GM23338 (cell line): Measurements from ENCODE around the gene EMILIN3. TPM values are rescaled to one million over a fixed set of nuclear protein-coding genes. Genes with fewer than 3 reads are reported as not detected.

ENCODE experiments used
- ATAC-seq: fragments of 200-7000 bp; cut with Tn5 transposase; 3 replicates; pipeline ENCODE4 v1.9.1; 2020
- DNase-seq: peaks from one replicate; pipeline ENCODE4 v3.0.0-alpha.2; 2015; ENCODE audit warnings: low spot score
- H2AFZ ChIP-seq: fragments of 200-600 bp; sonication (generic); 2 replicates; pipeline ENCODE4 v1.8.0; 2016; ENCODE audit warnings: antibody characterized with exemption, mild to moderate bottlenecking, moderate library complexity
- H3F3A ChIP-seq: fragments of 200-600 bp; sonication (generic); replicated peaks from 2 replicates; pipeline ENCODE4 v1.8.0; 2017; ENCODE audit warnings: antibody characterized with exemption, mixed run types, low read depth
- H3K27ac ChIP-seq: fragments of 200-600 bp; sonication (generic); 2 replicates; pipeline ENCODE4 v1.6.1; 2016; ENCODE audit warnings: low read depth
- H3K27me3 ChIP-seq: fragments of 200-600 bp; sonication (generic); 2 replicates; pipeline ENCODE4 v1.8.0; 2016; ENCODE audit warnings: mild to moderate bottlenecking, mixed run types, moderate library complexity; ENCODE audit not compliant: insufficient read depth
- H3K36me3 ChIP-seq: fragments of 200-600 bp; sonication (generic); 2 replicates; pipeline ENCODE4 v1.8.0; 2016; ENCODE audit warnings: mild to moderate bottlenecking; ENCODE audit not compliant: insufficient read depth
- H3K4me1 ChIP-seq: fragments of 200-600 bp; sonication (generic); 2 replicates; pipeline ENCODE4 v1.8.0; 2016; ENCODE audit warnings: mild to moderate bottlenecking, moderate library complexity; ENCODE audit not compliant: insufficient read depth
- H3K4me2 ChIP-seq: fragments of 200-600 bp; sonication (generic); 2 replicates; pipeline ENCODE4 v1.7.1; 2017; ENCODE audit warnings: mixed run types
- H3K4me3 ChIP-seq: fragments of 200-600 bp; sonication (generic); 2 replicates; pipeline ENCODE4 v1.6.1; 2016; ENCODE audit warnings: mixed run types
- H3K79me2 ChIP-seq: fragments of 200-600 bp; sonication (generic); replicated peaks from 2 replicates; pipeline ENCODE4 v1.8.0; 2017; ENCODE audit warnings: mild to moderate bottlenecking; ENCODE audit not compliant: insufficient read depth
- H3K9me2 ChIP-seq: fragments of 200-600 bp; sonication (generic); 2 replicates; pipeline ENCODE4 v1.8.0; 2017; ENCODE audit not compliant: insufficient read depth
- H4K20me1 ChIP-seq: fragments of 200-600 bp; sonication (generic); replicated peaks from 2 replicates; pipeline ENCODE4 v1.8.0; 2017; ENCODE audit warnings: mild to moderate bottlenecking; ENCODE audit not compliant: insufficient read depth
- H3K27ac Mint-ChIP-seq: 2 replicates; pipeline ENCODE4 v1.8.0; 2020; ENCODE audit warnings: inconsistent platforms, mild to moderate bottlenecking, moderate library complexity, mixed read lengths
- H3K27me3 Mint-ChIP-seq: 3 replicates; pipeline ENCODE4 v1.8.0; 2022; ENCODE audit warnings: low read depth, mild to moderate bottlenecking, moderate library complexity, mixed read lengths, inconsistent platforms; ENCODE audit not compliant: insufficient read depth, poor library complexity
- H3K36me3 Mint-ChIP-seq: 3 replicates; pipeline ENCODE4 v1.8.0; 2021; ENCODE audit warnings: low read depth, mild to moderate bottlenecking, inconsistent platforms, moderate library complexity, mixed read lengths
- H3K4me1 Mint-ChIP-seq: 3 replicates; pipeline ENCODE4 v1.8.0; 2020; ENCODE audit warnings: mild to moderate bottlenecking, inconsistent platforms, mixed read lengths
- H3K4me3 Mint-ChIP-seq: 3 replicates; pipeline ENCODE4 v1.8.0; 2021; ENCODE audit warnings: moderate library complexity, mild to moderate bottlenecking, inconsistent platforms, mixed read lengths
- H3K9me3 Mint-ChIP-seq: 3 replicates; pipeline ENCODE4 v1.8.0; 2020; ENCODE audit warnings: moderate library complexity, mild to moderate bottlenecking, inconsistent platforms, mixed read lengths
- CREB1 ChIP-seq: fragments of 250-450 bp; sonication (Bioruptor Pico); IDR thresholded peaks from 2 replicates; pipeline ENCODE4 v1.5.0; 2020; ENCODE audit warnings: low read depth, mild to moderate bottlenecking, moderate library complexity
- EZH2 ChIP-seq: fragments of 200-600 bp; sonication (generic); IDR thresholded peaks from one replicate; pipeline ENCODE4 v1.8.0; 2017; ENCODE audit warnings: antibody characterized with exemption, mild to moderate bottlenecking, low read depth; ENCODE audit not compliant: unreplicated experiment
- EZH2phosphoT487 ChIP-seq: fragments of 200-600 bp; sonication (generic); IDR thresholded peaks from one replicate; pipeline ENCODE4 v1.8.1; 2018; ENCODE audit warnings: antibody characterized with exemption; ENCODE audit not compliant: unreplicated experiment
- JUNB ChIP-seq: IDR thresholded peaks from one replicate; pipeline ENCODE4 v1.6.1; 2016; ENCODE audit warnings: antibody characterized with exemption; ENCODE audit not compliant: unreplicated experiment
- NANOG ChIP-seq: IDR thresholded peaks from 2 replicates; pipeline ENCODE4 v1.6.1; 2016; ENCODE audit warnings: antibody characterized with exemption, borderline replicate concordance
- POLR2AphosphoS5 ChIP-seq: IDR thresholded peaks from 2 replicates; pipeline ENCODE4 v1.6.1; 2016; ENCODE audit warnings: antibody characterized with exemption, low read depth
- STAT1 ChIP-seq: IDR thresholded peaks from one replicate; pipeline ENCODE4 v1.6.1; 2016; ENCODE audit warnings: antibody characterized with exemption; ENCODE audit not compliant: unreplicated experiment
- ZNF114 ChIP-seq: fragments of 250-450 bp; sonication (Bioruptor Pico); IDR thresholded peaks from 2 replicates; pipeline ENCODE4 v1.5.0; 2020; ENCODE audit warnings: mild to moderate bottlenecking, moderate library complexity
- ZNF331 ChIP-seq: fragments of 250-450 bp; sonication (Bioruptor Pico); IDR thresholded peaks from 2 replicates; pipeline ENCODE4 v1.5.0; 2020; ENCODE audit warnings: low read depth, mild to moderate bottlenecking, moderate library complexity
- polyA plus RNA-seq: library from polyadenylated mRNA; unstranded; fragments of >200 nt; fragmentation: Nextera tagmentation; extraction: Ambion mirVana; gene quantifications from 2 replicates; pipeline ENCODE4 v1.2.1, GENCODE V29; 2016
- total RNA-seq: library from RNA; depleted of rRNA; stranded (reverse); fragments of >200 nt; shearing (Covaris generic); gene quantifications from 2 replicates; pipeline ENCODE4 v1.2.3, GENCODE V29; 2014
- TF ChIP-seq, protein P1 (sequence below): fragments of 250-450 bp; sonication (Bioruptor Pico); IDR thresholded peaks from 2 replicates; pipeline ENCODE4 v1.5.0; 2020; ENCODE audit warnings: mild to moderate bottlenecking, moderate library complexity
- TF ChIP-seq, protein P2 (sequence below), 2 experiments: fragments of 200-600 bp in 1 of 2; sonication (generic) in 1 of 2; conservative IDR thresholded peaks; 2 replicates each; pipeline versions ENCODE4 v1.5.1 to v1.6.1; 2016 to 2017; ENCODE audit warnings: antibody characterized with exemption in 2 of 2, low read depth in 2 of 2, mild to moderate bottlenecking in 2 of 2, moderate library complexity in 1 of 2
- TF ChIP-seq, protein P3 (sequence below): IDR thresholded peaks from one replicate; pipeline ENCODE4 v1.6.1; 2018; ENCODE audit warnings: antibody characterized with exemption; ENCODE audit not compliant: unreplicated experiment
- TF ChIP-seq, protein P4 (sequence below): IDR thresholded peaks from 2 replicates; pipeline ENCODE4 v1.6.1; 2016; ENCODE audit warnings: antibody characterized with exemption

The EMILIN3 gene
- total and polyA plus RNA-seq, 2 experiments from 2014 or later, result 0.53 to 6.6 TPM

DNA sequence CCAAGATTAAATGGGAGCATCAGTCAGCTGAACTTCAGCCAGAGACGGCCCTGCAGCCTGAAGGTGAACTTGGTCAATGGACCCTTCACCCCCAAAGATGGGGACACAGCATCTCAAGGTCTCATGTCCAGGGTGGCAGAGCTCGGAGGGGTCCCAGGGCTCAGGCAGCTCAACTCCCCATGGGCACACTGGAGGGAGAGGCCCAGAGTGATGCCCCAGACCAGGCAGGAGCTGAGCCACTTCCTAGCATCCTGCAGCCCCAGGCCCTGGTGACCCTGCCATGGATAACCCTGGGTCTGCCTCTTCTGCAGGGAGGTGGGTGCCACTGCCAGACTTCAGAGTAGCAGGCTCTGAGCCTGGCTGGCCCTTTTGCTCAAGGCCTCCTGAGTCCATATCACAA is 27.5 kb upstream of the EMILIN3 start:
- H3K4me3 ChIP-seq, result no peak overlapping the region
- ATAC-seq (no peak), DNase-seq (no peak)
- no peak overlapping the region for H3K27ac Mint-ChIP-seq
- H3K27ac ChIP-seq, result no peak overlapping the region
- no peak overlapping the region for H2AFZ ChIP-seq
- H3K79me2 ChIP-seq, result no peaks in the 10 kb centered on the region
- H3K4me1 Mint-ChIP-seq, result peaks cover 13% of the 10 kb centered on the region; the same call in 2 of the 3 replicates
- no peak overlapping the region for H3K4me3 Mint-ChIP-seq
- H3K36me3 Mint-ChIP-seq, result no peaks in the 10 kb centered on the region
- H3K4me1 ChIP-seq, result peaks cover 11% of the 10 kb centered on the region
- peaks cover 6% of the 10 kb centered on the region for H3K27me3 Mint-ChIP-seq
- no peaks in the 10 kb centered on the region for H3K9me2 ChIP-seq
- H3F3A ChIP-seq, result no peaks in the 10 kb centered on the region
- H3K4me2 ChIP-seq, result no peak overlapping the region
- no peaks in the 10 kb centered on the region for H3K36me3 ChIP-seq
- TF ChIP-seq EZH2phosphoT487, result no peak
- TF ChIP-seq, protein P1, sequence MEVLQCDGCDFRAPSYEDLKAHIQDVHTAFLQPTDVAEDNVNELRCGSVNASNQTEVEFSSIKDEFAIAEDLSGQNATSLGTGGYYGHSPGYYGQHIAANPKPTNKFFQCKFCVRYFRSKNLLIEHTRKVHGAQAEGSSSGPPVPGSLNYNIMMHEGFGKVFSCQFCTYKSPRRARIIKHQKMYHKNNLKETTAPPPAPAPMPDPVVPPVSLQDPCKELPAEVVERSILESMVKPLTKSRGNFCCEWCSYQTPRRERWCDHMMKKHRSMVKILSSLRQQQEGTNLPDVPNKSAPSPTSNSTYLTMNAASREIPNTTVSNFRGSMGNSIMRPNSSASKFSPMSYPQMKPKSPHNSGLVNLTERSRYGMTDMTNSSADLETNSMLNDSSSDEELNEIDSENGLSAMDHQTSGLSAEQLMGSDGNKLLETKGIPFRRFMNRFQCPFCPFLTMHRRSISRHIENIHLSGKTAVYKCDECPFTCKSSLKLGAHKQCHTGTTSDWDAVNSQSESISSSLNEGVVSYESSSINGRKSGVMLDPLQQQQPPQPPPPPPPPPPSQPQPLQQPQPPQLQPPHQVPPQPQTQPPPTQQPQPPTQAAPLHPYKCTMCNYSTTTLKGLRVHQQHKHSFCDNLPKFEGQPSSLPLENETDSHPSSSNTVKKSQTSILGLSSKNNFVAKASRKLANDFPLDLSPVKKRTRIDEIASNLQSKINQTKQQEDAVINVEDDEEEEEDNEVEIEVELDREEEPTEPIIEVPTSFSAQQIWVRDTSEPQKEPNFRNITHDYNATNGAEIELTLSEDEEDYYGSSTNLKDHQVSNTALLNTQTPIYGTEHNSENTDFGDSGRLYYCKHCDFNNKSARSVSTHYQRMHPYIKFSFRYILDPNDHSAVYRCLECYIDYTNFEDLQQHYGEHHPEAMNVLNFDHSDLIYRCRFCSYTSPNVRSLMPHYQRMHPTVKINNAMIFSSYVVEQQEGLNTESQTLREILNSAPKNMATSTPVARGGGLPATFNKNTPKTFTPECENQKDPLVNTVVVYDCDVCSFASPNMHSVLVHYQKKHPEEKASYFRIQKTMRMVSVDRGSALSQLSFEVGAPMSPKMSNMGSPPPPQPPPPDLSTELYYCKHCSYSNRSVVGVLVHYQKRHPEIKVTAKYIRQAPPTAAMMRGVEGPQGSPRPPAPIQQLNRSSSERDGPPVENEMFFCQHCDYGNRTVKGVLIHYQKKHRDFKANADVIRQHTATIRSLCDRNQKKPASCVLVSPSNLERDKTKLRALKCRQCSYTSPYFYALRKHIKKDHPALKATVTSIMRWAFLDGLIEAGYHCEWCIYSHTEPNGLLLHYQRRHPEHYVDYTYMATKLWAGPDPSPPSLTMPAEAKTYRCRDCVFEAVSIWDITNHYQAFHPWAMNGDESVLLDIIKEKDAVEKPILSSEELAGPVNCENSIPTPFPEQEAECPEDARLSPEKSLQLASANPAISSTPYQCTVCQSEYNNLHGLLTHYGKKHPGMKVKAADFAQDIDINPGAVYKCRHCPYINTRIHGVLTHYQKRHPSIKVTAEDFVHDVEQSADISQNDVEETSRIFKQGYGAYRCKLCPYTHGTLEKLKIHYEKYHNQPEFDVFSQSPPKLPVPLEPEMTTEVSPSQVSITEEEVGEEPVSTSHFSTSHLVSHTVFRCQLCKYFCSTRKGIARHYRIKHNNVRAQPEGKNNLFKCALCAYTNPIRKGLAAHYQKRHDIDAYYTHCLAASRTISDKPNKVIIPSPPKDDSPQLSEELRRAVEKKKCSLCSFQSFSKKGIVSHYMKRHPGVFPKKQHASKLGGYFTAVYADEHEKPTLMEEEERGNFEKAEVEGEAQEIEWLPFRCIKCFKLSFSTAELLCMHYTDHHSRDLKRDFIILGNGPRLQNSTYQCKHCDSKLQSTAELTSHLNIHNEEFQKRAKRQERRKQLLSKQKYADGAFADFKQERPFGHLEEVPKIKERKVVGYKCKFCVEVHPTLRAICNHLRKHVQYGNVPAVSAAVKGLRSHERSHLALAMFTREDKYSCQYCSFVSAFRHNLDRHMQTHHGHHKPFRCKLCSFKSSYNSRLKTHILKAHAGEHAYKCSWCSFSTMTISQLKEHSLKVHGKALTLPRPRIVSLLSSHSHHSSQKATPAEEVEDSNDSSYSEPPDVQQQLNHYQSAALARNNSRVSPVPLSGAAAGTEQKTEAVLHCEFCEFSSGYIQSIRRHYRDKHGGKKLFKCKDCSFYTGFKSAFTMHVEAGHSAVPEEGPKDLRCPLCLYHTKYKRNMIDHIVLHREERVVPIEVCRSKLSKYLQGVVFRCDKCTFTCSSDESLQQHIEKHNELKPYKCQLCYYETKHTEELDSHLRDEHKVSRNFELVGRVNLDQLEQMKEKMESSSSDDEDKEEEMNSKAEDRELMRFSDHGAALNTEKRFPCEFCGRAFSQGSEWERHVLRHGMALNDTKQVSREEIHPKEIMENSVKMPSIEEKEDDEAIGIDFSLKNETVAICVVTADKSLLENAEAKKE (CRISPR knock-in tag), result no peak
- no peak for TF ChIP-seq JUNB
- TF ChIP-seq, protein P2, sequence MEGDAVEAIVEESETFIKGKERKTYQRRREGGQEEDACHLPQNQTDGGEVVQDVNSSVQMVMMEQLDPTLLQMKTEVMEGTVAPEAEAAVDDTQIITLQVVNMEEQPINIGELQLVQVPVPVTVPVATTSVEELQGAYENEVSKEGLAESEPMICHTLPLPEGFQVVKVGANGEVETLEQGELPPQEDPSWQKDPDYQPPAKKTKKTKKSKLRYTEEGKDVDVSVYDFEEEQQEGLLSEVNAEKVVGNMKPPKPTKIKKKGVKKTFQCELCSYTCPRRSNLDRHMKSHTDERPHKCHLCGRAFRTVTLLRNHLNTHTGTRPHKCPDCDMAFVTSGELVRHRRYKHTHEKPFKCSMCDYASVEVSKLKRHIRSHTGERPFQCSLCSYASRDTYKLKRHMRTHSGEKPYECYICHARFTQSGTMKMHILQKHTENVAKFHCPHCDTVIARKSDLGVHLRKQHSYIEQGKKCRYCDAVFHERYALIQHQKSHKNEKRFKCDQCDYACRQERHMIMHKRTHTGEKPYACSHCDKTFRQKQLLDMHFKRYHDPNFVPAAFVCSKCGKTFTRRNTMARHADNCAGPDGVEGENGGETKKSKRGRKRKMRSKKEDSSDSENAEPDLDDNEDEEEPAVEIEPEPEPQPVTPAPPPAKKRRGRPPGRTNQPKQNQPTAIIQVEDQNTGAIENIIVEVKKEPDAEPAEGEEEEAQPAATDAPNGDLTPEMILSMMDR (conservative IDR thresholded peaks at IDR 0.05; ENCODE audit: low read depth in 2 of 2), result no peak
- TF ChIP-seq ZNF114, result no peak
- TF ChIP-seq POLR2AphosphoS5, result no peak
- TF ChIP-seq, protein P3, sequence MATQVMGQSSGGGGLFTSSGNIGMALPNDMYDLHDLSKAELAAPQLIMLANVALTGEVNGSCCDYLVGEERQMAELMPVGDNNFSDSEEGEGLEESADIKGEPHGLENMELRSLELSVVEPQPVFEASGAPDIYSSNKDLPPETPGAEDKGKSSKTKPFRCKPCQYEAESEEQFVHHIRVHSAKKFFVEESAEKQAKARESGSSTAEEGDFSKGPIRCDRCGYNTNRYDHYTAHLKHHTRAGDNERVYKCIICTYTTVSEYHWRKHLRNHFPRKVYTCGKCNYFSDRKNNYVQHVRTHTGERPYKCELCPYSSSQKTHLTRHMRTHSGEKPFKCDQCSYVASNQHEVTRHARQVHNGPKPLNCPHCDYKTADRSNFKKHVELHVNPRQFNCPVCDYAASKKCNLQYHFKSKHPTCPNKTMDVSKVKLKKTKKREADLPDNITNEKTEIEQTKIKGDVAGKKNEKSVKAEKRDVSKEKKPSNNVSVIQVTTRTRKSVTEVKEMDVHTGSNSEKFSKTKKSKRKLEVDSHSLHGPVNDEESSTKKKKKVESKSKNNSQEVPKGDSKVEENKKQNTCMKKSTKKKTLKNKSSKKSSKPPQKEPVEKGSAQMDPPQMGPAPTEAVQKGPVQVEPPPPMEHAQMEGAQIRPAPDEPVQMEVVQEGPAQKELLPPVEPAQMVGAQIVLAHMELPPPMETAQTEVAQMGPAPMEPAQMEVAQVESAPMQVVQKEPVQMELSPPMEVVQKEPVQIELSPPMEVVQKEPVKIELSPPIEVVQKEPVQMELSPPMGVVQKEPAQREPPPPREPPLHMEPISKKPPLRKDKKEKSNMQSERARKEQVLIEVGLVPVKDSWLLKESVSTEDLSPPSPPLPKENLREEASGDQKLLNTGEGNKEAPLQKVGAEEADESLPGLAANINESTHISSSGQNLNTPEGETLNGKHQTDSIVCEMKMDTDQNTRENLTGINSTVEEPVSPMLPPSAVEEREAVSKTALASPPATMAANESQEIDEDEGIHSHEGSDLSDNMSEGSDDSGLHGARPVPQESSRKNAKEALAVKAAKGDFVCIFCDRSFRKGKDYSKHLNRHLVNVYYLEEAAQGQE, result no peak
- TF ChIP-seq NANOG, result no peak
- TF ChIP-seq, protein P4, sequence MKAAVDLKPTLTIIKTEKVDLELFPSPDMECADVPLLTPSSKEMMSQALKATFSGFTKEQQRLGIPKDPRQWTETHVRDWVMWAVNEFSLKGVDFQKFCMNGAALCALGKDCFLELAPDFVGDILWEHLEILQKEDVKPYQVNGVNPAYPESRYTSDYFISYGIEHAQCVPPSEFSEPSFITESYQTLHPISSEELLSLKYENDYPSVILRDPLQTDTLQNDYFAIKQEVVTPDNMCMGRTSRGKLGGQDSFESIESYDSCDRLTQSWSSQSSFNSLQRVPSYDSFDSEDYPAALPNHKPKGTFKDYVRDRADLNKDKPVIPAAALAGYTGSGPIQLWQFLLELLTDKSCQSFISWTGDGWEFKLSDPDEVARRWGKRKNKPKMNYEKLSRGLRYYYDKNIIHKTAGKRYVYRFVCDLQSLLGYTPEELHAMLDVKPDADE, result no peak
- TF ChIP-seq STAT1, result no peak
- no peak for TF ChIP-seq EZH2
- TF ChIP-seq CREB1 (CRISPR knock-in tag), result no peak
- TF ChIP-seq ZNF331 (CRISPR knock-in tag), result no peak
- no peaks in the 10 kb centered on the region for H3K27me3 ChIP-seq
- H3K9me3 Mint-ChIP-seq, result no peaks in the 10 kb centered on the region
- H4K20me1 ChIP-seq, result no peaks in the 10 kb centered on the region
